T-helper 2 cell treated with Interferon-gamma antibody and Interleukin-4, amounts not matched to agents 5 μg/mL and 100 μg/mL, for 36 hours (primary cell): ENCODE results near the gene SEC63.
"Not testable (repeated sequence)": the region's sequence is repeated elsewhere in the genome, so short reads cannot be mapped to it uniquely, and the experiment has no call there.

Source experiments
- DNase-seq: peaks from one replicate; pipeline ENCODE4 v3.0.0; 2021; ENCODE audit warnings: low spot score
- H3K27ac Mint-ChIP-seq: one replicate; pipeline ENCODE4 v1.8.0; 2021; ENCODE audit warnings: mild to moderate bottlenecking, mixed read lengths
- H3K27me3 Mint-ChIP-seq: one replicate; pipeline ENCODE4 v1.8.0; 2021; ENCODE audit warnings: low read depth, mixed read lengths
- H3K36me3 Mint-ChIP-seq: one replicate; pipeline ENCODE4 v1.8.0; 2021; ENCODE audit warnings: low read depth, mixed read lengths
- H3K4me1 Mint-ChIP-seq: one replicate; pipeline ENCODE4 v1.8.0; 2021; ENCODE audit warnings: low read depth, mixed read lengths
- H3K4me3 Mint-ChIP-seq: one replicate; pipeline ENCODE4 v1.8.0; 2022; ENCODE audit warnings: mild to moderate bottlenecking, moderate library complexity, mixed read lengths
- H3K9me3 Mint-ChIP-seq: one replicate; pipeline ENCODE4 v1.8.0; 2021; ENCODE audit warnings: mixed read lengths

The SEC63 gene

GRCh38 chr6:107870381-107870780, 87.6 kb downstream of the SEC63 start:
- no peaks in the 10 kb centered on the region for H3K27me3 Mint-ChIP-seq
- no peak overlapping the region for H3K4me3 Mint-ChIP-seq
- peaks cover 3% of the 10 kb centered on the region for H3K4me1 Mint-ChIP-seq
- no peak for DNase-seq
- H3K27ac Mint-ChIP-seq, result no peak overlapping the region
- peaks cover 25% of the 10 kb centered on the region for H3K36me3 Mint-ChIP-seq
- no peaks in the 10 kb centered on the region for H3K9me3 Mint-ChIP-seq

GRCh38 chr6:107869871-107870270, 88.1 kb downstream of the SEC63 start:
- H3K27ac Mint-ChIP-seq, result no peak overlapping the region
- no peaks in the 10 kb centered on the region for H3K9me3 Mint-ChIP-seq
- no peaks in the 10 kb centered on the region for H3K27me3 Mint-ChIP-seq
- no peak for DNase-seq
- peaks cover 3% of the 10 kb centered on the region for H3K4me1 Mint-ChIP-seq
- H3K4me3 Mint-ChIP-seq, result no peak overlapping the region
- H3K36me3 Mint-ChIP-seq, result peaks cover 22% of the 10 kb centered on the region

- Mint-ChIP-seq H3K27ac (no peak overlapping the region), H3K4me1 (peaks cover 3% of the 10 kb centered on the region), H3K36me3 (peaks cover 21% of the 10 kb centered on the region), H3K27me3 (no peaks in the 10 kb centered on the region), H3K4me3 (no peak overlapping the region), H3K9me3 (no peaks in the 10 kb centered on the region)
- DNase-seq, result no peak
These were observed 89.0 kb downstream of the SEC63 start for GRCh38 chr6:107868867-107869611.

- H3K36me3 Mint-ChIP-seq, result peaks cover 16% of the 10 kb centered on the region
- no peak for DNase-seq
- no peak overlapping the region for H3K27ac Mint-ChIP-seq
- peaks cover 2% of the 10 kb centered on the region for H3K4me1 Mint-ChIP-seq
- peaks cover 2% of the 10 kb centered on the region for H3K27me3 Mint-ChIP-seq
- no peak overlapping the region for H3K4me3 Mint-ChIP-seq
- no peaks in the 10 kb centered on the region for H3K9me3 Mint-ChIP-seq
These were observed 90.7 kb downstream of the SEC63 start for GRCh38 chr6:107867302-107867615.

GRCh38 chr6:107866606-107867301, 91.3 kb downstream of the SEC63 start:
- Mint-ChIP-seq H3K4me3 (no peak overlapping the region), H3K27ac (no peak overlapping the region), H3K9me3 (no peaks in the 10 kb centered on the region), H3K36me3 (peaks cover 13% of the 10 kb centered on the region), H3K27me3 (peaks cover 3% of the 10 kb centered on the region), H3K4me1 (peaks cover 2% of the 10 kb centered on the region)
- DNase-seq, result no peak

- H3K27ac Mint-ChIP-seq, result no peak overlapping the region
- H3K36me3 Mint-ChIP-seq, result peaks cover 3% of the 10 kb centered on the region
- H3K4me3 Mint-ChIP-seq, result no peak overlapping the region
- DNase-seq, result no peak
- peaks cover 2% of the 10 kb centered on the region for H3K4me1 Mint-ChIP-seq
- no peaks in the 10 kb centered on the region for H3K9me3 Mint-ChIP-seq
- peaks cover 5% of the 10 kb centered on the region for H3K27me3 Mint-ChIP-seq
These were observed 93.5 kb downstream of the SEC63 start for GRCh38 chr6:107864226-107865127.

- Mint-ChIP-seq H3K4me3 (no peak overlapping the region), H3K36me3 (no peaks in the 10 kb centered on the region), H3K27ac (no peak overlapping the region), H3K4me1 (peaks cover 2% of the 10 kb centered on the region), H3K9me3 (no peaks in the 10 kb centered on the region), H3K27me3 (peaks cover 6% of the 10 kb centered on the region)
- DNase-seq, result no peak
These were observed 95.6 kb downstream of the SEC63 start for GRCh38 chr6:107862383-107862782.

- H3K4me1 Mint-ChIP-seq, H3K36me3 Mint-ChIP-seq, H3K27me3 Mint-ChIP-seq, H3K27ac Mint-ChIP-seq, H3K4me3 Mint-ChIP-seq, H3K9me3 Mint-ChIP-seq, DNase-seq: not testable (repeated sequence)
These were observed 97.0 kb downstream of the SEC63 start for GRCh38 chr6:107860963-107861362.

GRCh38 chr6:107860144-107860543, 97.9 kb downstream of the SEC63 start:
- H3K27ac Mint-ChIP-seq, H3K4me3 Mint-ChIP-seq, H3K27me3 Mint-ChIP-seq, H3K4me1 Mint-ChIP-seq, H3K9me3 Mint-ChIP-seq, DNase-seq, H3K36me3 Mint-ChIP-seq: not testable (repeated sequence)

- no peak for DNase-seq
- H3K27ac Mint-ChIP-seq, result no peak overlapping the region
- H3K27me3 Mint-ChIP-seq, result peaks cover 15% of the 10 kb centered on the region
- H3K4me3 Mint-ChIP-seq, result no peak overlapping the region
- H3K9me3 Mint-ChIP-seq, result peaks cover 3% of the 10 kb centered on the region
- peaks cover 20% of the 10 kb centered on the region for H3K4me1 Mint-ChIP-seq
- no peaks in the 10 kb centered on the region for H3K36me3 Mint-ChIP-seq
These were observed 104.8 kb downstream of the SEC63 start for GRCh38 chr6:107853230-107853629.

GRCh38 chr6:107849325-107849724, 108.7 kb downstream of the SEC63 start:
- Mint-ChIP-seq H3K27ac (no peak overlapping the region), H3K9me3 (peaks cover 2% of the 10 kb centered on the region), H3K36me3 (no peaks in the 10 kb centered on the region), H3K27me3 (peaks cover 26% of the 10 kb centered on the region), H3K4me1 (peaks cover 20% of the 10 kb centered on the region), H3K4me3 (no peak overlapping the region)
- no peak for DNase-seq

- Mint-ChIP-seq H3K4me1 (peaks cover 18% of the 10 kb centered on the region), H3K27ac (no peak overlapping the region)
- DNase-seq, result peak; percentile 76
These were observed 109.9 kb downstream of the SEC63 start for GRCh38 chr6:107847844-107848802.

GRCh38 chr6:107846262-107846795, 111.7 kb downstream of the SEC63 start:
- Mint-ChIP-seq H3K4me1 (peaks cover 15% of the 10 kb centered on the region), H3K9me3 (no peaks in the 10 kb centered on the region), H3K4me3 (no peak overlapping the region), H3K27me3 (peaks cover 26% of the 10 kb centered on the region), H3K36me3 (no peaks in the 10 kb centered on the region), H3K27ac (no peak overlapping the region)
- DNase-seq, result no peak

More at GRCh38 chr6:107847844-107848802, 109.9 kb downstream of the SEC63 start:
- Mint-ChIP-seq H3K36me3 (no peaks in the 10 kb centered on the region), H3K27me3 (peaks cover 26% of the 10 kb centered on the region), H3K9me3 (no peaks in the 10 kb centered on the region), H3K4me3 (peak overlapping the region; percentile 76)
